ENCODE data around the gene GALT.

GALT gene

GRCh38 chr9:34651876-34652601 lies 5.6 kb downstream of the GALT start, which contains the start of gene IL11RA:
Gene IL11RA (plus strand): TSS chr9:34652185. CDS start chr9:34655218, 3,033 bp downstream.
- peak; percentile 61 for DNase-seq (ENCODE audit: low read depth)

- no peak for DNase-seq (ENCODE audit: low read depth)
Observed at GRCh38 chr9:34652602-34653000, 6.1 kb downstream of the GALT start.

- DNase-seq (ENCODE audit: low read depth), result no peak
Observed at GRCh38 chr9:34653151-34654072, 6.9 kb downstream of the GALT start.

GRCh38 chr9:34654323-34655051 lies 8.0 kb downstream of the GALT start:
- DNase-seq (ENCODE audit: low read depth), result no peak

- DNase-seq (ENCODE audit: low read depth), result no peak
Observed at GRCh38 chr9:34655394-34655793, 8.9 kb downstream of the GALT start.

- no peak for DNase-seq (ENCODE audit: low read depth)
Observed at GRCh38 chr9:34656992-34657391, 10.5 kb downstream of the GALT start.

GRCh38 chr9:34658461-34658860 lies 12.0 kb downstream of the GALT start:
- DNase-seq (ENCODE audit: low read depth), result no peak

GRCh38 chr9:34659592-34660253 lies 13.2 kb downstream of the GALT start:
- DNase-seq (ENCODE audit: low read depth), result no peak

GRCh38 chr9:34662526-34663302 lies 16.2 kb downstream of the GALT start, which contains the start of gene CCL27:
Gene CCL27 (minus strand): TSS chr9:34662657. CDS start chr9:34662633, 24 bp downstream.
- no peak for DNase-seq (ENCODE audit: low read depth)

- DNase-seq (ENCODE audit: low read depth), result no peak
Observed at GRCh38 chr9:34663303-34663605, 16.8 kb downstream of the GALT start.

- DNase-seq (ENCODE audit: low read depth), result no peak
Observed at GRCh38 chr9:34664281-34665066, 18.0 kb downstream of the GALT start.

GRCh38 chr9:34665067-34665380 lies 18.5 kb downstream of the GALT start:
- DNase-seq (ENCODE audit: low read depth), result no peak

GRCh38 chr9:34665381-34666250 lies 19.1 kb downstream of the GALT start:
- peak; percentile 84 for DNase-seq (ENCODE audit: low read depth)

- DNase-seq (ENCODE audit: low read depth), result no peak
Observed at GRCh38 chr9:34669809-34670562, 23.5 kb downstream of the GALT start.

GRCh38 chr9:34671307-34671706 lies 24.8 kb downstream of the GALT start:
- no peak for DNase-seq (ENCODE audit: low read depth)

GRCh38 chr9:34674440-34674839 lies 28.0 kb downstream of the GALT start:
- DNase-seq (ENCODE audit: low read depth), result no peak

- DNase-seq (ENCODE audit: low read depth), result no peak
Observed at GRCh38 chr9:34675048-34675714, 28.7 kb downstream of the GALT start.

GRCh38 chr9:34675869-34676268 lies 29.4 kb downstream of the GALT start:
- DNase-seq (ENCODE audit: low read depth), result no peak
